ENCODE results near the gene LARP1. TPM values are rescaled to one million over a fixed set of nuclear protein-coding genes. Genes with fewer than 3 reads are reported as not detected.

LARP1 gene
- total and polyA plus RNA-seq, 9 of the 15 experiments (the other 6 are each of a cell fraction or from before 2014, with no cell fraction given), result 22.6 to 300 (median 92.0) TPM

- TF ChIP-seq ETS1 (conservative IDR thresholded peaks at IDR 0.05; ENCODE audit: control insufficient read depth, low read depth, low read length) (0 out of 2 replicates have a peak, but pooled peaks have one; percentile 59), BCL6 (CRISPR knock-in tag; IDR thresholded peaks at IDR 0.05) (no peak), ZNF79 (CRISPR knock-in tag; IDR thresholded peaks at IDR 0.05; ENCODE audit: low read depth) (no peak), SRSF7 (optimal IDR thresholded peaks at IDR 0.05; ENCODE audit: low read depth, low read length) (no peak), KLF1 (tag; IDR thresholded peaks at IDR 0.05) (0 out of 2 replicates have a peak, but pooled peaks have one; percentile 8), CHD2 (IDR thresholded peaks at IDR 0.05; ENCODE audit: low read depth, low read length) (peak; percentile 40; the same call in 1 of the 2 replicates), ZFPM2 (CRISPR knock-in tag; IDR thresholded peaks at IDR 0.05) (no peak), ZNF696 (CRISPR knock-in tag; conservative IDR thresholded peaks at IDR 0.05) (no peak), ZNF699 (CRISPR knock-in tag; IDR thresholded peaks at IDR 0.05; ENCODE audit: insufficient replicate concordance) (no peak), HNRNPL (IDR thresholded peaks at IDR 0.05; ENCODE audit: low read depth, low read length) (peak; percentile 89), DEAF1 (CRISPR knock-in tag; IDR thresholded peaks at IDR 0.05) (no peak), PCBP1 (IDR thresholded peaks at IDR 0.05; ENCODE audit: low read depth, low read length, poor library complexity, severe bottlenecking) (peak; percentile 38), XRCC4 (IDR thresholded peaks at IDR 0.05; ENCODE audit: extremely low read depth, insufficient read depth, insufficient read length) (no peak), HMG20A (CRISPR knock-in tag; conservative IDR thresholded peaks at IDR 0.05) (no peak), HINFP (tag; conservative IDR thresholded peaks at IDR 0.05; ENCODE audit: low read depth) (no peak), NFIC (IDR thresholded peaks at IDR 0.05) (peak; percentile 50), TFE3 (CRISPR knock-in tag; IDR thresholded peaks at IDR 0.05) (no peak), ZNF212 (CRISPR knock-in tag; IDR thresholded peaks at IDR 0.05) (no peak), NFRKB (IDR thresholded peaks at IDR 0.05; ENCODE audit: low read depth) (peak; percentile 67), ZNF717 (CRISPR knock-in tag; IDR thresholded peaks at IDR 0.05) (no peak), DLX4 (CRISPR knock-in tag; IDR thresholded peaks at IDR 0.05) (no peak), TCF7 (IDR thresholded peaks at IDR 0.05; ENCODE audit: borderline replicate concordance) (no peak)
Observed at GRCh38 chr5:154857530-154858296, 102.5 kb downstream of the LARP1 start (continued).
